Measurements from ENCODE around the gene UNC93B1.

UNC93B1 gene, protein sequence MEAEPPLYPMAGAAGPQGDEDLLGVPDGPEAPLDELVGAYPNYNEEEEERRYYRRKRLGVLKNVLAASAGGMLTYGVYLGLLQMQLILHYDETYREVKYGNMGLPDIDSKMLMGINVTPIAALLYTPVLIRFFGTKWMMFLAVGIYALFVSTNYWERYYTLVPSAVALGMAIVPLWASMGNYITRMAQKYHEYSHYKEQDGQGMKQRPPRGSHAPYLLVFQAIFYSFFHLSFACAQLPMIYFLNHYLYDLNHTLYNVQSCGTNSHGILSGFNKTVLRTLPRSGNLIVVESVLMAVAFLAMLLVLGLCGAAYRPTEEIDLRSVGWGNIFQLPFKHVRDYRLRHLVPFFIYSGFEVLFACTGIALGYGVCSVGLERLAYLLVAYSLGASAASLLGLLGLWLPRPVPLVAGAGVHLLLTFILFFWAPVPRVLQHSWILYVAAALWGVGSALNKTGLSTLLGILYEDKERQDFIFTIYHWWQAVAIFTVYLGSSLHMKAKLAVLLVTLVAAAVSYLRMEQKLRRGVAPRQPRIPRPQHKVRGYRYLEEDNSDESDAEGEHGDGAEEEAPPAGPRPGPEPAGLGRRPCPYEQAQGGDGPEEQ

GRCh38 chr11:68003846-68004550 is at the start of gene UNC93B1:
Gene UNC93B1 (minus strand): TSS chr11:68004097. CDS start chr11:68004043, 54 bp downstream.
- DNase-seq (ENCODE audit: low read depth in 2 of 2) = peak in 1 of 2 experiments; percentile 33

GRCh38 chr11:68053117-68053516 is 49.2 kb upstream of the UNC93B1 start:
- no peak for DNase-seq (ENCODE audit: low read depth in 2 of 2)

DNA sequence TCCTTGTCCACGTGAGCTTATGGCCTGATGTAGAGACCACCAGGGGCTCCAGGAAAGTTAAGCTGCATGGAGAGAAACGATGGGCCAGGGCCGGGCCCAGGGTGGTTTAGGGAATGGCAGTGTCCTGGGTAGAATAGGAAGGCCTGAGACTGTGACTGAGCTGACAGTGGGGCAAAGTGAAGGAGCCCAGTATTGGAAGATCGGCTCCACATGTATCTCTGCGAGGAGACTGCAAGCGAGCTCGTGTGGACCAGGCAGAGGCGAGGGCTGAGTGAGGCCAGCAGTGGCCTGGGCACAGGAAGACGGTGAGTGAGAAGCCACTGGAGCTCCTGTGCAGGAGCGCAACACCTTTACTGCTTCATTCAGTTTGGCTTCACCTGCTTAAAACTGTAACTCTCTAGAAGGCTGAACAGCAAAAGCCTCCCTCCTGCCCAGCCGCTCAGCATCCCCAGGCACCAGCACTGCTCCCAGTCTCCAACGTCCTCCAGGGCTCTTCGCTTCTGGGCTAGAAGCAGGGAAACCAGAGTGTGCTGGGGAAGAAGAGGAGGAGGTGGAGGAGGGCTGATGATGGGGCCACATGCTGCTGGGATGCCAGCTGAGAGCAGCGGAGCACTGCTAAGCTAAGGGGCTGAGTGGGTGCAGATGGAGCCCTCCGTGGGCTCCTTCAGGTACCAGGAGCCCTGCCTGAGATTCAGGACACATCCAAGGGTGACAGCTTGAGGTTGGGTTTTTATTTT is 48.4 kb upstream of the UNC93B1 start:
- DNase-seq (ENCODE audit: low read depth in 2 of 2) = no peak

DNA sequence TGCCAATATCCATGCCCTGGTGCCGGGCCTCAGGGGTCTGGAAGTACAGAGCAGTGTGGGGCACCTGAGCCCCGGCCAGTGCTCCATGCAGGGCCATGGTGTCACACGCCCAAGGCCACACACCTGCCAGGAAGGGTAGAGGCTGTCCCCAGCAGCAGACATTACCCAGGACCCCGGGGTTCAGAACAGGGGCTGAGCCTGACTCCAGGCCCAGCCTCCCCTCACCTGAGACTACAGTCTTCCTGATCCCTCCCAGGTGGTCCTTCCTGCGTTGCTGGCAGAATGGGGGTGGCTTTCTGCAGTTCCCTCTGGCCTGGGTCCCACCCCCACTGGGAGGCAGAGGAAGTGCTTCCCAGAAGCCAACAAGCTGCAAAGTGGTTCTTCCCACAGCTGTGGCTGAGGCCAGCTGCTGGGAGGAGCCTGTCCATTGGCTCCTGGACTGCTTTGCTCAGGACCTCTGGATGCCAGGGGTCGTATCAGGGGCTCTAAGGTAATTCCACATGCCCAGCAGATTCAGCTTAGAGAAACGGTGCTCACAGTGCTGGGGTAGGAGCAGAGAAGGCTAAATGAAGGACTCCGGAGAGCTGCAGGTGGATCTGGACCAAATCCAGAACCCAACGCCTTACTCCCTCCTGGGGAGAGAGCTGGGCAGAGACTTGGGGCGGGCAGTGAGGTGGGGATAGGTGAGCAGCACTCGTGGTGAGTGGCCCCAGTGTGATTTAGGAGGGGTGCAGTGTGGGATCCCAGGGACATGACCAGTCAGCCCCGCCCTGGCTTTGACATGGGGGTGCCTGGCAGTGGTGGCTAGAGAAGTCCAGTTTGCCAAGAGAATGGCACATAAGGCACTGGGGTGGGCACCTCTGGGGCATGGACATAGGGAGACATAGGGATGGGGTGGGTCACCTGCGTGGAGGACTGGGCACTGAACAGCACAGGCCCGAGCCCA is 47.6 kb upstream of the UNC93B1 start:
- no peak for DNase-seq (ENCODE audit: low read depth in 2 of 2)

DNA sequence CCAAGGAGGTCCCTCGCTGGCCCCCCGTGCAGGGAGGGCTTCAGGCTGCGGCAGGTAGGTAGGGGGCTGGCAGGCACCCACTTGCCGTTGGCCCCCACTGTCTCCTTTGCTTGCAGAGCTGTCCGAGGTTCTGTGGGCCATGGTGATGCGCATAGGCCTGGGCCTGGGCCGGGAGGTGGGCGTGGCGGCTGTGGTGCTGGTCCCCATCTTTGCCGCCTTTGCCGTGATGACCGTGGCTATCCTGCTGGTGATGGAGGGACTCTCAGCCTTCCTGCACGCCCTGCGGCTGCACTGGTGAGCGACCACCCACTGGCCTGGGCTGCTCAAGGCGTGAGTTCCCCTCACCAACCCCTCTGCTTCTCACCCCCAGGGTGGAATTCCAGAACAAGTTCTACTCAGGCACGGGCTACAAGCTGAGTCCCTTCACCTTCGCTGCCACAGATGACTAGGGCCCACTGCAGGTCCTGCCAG is 46.5 kb upstream of the UNC93B1 start:
- no peak for DNase-seq (ENCODE audit: low read depth in 2 of 2)

- no peak for DNase-seq (ENCODE audit: low read depth in 2 of 2)
Observed at GRCh38 chr11:68049509-68050370, 45.8 kb upstream of the UNC93B1 start.

DNA sequence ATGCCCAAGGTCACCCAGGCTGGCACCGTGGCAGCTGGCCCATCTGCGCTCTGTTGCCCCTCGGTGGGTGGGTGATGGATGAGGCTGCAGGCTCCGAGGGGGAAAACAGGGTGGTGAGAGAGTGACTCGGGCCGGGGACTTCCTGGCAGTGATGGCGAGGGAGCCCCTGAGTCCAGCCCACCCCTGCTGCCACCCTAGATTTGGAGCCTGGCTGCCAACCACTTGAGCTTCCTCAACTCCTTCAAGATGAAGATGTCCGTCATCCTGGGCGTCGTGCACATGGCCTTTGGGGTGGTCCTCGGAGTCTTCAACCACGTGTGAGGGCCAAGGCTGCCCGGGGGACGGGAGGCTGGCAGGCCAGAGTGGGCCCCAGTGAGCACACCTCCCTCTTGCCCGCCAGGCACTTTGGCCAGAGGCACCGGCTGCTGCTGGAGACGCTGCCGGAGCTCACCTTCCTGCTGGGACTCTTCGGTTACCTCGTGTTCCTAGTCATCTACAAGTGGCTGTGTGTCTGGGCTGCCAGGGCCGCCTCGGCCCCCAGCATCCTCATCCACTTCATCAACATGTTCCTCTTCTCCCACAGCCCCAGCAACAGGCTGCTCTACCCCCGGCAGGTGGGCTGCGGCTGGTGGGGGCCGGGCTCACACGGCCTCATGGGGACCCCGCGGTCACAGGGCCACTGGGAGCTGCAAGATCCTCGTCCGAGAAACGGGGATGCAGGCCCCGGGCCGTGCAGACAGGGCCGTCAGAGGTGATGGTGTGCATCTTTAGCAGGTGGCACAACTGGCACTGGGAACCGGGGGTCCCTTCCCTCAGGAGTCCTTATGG is 45.0 kb upstream of the UNC93B1 start:
- no peak for DNase-seq (ENCODE audit: low read depth in 2 of 2)

DNA sequence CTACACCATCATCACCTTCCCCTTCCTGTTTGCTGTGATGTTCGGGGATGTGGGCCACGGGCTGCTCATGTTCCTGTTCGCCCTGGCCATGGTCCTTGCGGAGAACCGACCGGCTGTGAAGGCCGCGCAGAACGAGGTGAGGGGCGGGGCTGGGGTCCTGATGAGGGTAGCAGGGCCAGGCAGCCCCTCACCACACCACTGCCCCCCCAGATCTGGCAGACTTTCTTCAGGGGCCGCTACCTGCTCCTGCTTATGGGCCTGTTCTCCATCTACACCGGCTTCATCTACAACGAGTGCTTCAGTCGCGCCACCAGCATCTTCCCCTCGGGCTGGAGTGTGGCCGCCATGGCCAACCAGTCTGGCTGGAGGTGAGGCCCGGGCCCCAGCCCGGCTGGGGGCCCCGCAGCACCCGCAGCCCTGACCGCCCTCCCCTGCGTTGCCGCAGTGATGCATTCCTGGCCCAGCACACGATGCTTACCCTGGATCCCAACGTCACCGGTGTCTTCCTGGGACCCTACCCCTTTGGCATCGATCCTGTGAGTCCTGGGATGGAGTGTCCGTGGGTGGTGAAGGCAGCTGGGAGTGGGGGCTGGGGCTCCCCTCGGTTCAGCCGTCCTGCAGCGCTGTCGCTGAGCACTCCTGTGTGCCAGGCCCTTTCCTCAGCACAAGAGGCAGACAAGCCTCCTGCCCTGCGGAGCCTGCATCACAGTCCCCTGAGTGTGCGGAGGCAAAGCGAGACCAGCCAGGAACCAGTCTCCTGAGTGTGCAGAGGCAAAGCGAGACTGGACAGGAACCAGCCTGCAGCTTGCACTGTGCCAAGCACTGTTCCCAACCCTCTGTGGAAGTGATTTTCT is 43.8 kb upstream of the UNC93B1 start:
- DNase-seq (ENCODE audit: low read depth in 2 of 2) = no peak

DNA sequence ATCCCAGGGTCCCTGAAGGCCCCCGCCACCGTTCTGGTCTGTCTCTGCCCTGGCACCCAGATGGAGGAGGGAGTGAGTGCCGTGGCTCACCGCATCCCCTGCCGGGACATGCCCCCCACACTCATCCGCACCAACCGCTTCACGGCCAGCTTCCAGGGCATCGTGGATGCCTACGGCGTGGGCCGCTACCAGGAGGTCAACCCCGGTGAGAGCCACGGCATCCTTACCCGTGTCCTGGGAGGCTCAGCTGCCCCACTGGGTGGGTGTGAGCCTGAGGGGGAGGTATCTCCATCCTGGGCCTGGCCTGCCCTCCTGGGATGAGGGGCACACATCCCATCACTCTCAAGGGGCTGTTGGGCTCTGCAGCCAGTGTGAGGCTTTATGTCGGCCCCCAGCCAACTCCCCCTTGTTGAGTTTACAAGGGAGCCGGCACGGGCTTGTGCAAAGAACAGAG is 41.0 kb upstream of the UNC93B1 start:
- no peak for DNase-seq (ENCODE audit: low read depth in 2 of 2)

DNA sequence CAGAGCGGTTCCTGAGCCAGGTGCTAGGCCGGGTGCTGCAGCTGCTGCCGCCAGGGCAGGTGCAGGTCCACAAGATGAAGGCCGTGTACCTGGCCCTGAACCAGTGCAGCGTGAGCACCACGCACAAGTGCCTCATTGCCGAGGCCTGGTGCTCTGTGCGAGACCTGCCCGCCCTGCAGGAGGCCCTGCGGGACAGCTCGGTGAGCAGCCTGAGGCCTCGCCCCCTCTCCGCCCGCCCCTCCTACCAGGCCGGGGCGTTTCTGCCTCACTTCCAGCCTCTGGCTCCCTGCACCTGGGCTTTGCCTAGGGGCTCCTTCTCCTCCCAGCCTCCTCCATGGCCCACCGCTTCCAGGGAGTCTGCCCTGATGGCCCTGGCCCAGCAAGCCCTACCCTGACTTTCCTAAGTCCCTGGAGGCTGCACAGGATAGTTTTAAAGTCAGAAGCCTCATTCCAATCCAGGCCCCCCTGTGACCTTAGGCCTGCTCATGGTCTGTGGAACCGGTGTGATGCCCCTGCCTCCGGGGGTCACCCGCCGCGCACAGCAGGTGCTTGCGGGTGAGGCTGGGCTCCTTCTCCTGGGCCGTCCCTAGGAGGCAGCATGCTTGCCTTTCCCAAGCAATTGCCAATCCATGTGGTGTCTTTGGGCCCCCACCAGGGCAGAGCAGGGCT is 40.4 kb upstream of the UNC93B1 start:
- DNase-seq (ENCODE audit: low read depth in 2 of 2) = no peak

GRCh38 chr11:68043349-68044144 is 39.6 kb upstream of the UNC93B1 start:
- DNase-seq (ENCODE audit: low read depth in 2 of 2) = peak in 1 of 2 experiments; percentile 10

DNA sequence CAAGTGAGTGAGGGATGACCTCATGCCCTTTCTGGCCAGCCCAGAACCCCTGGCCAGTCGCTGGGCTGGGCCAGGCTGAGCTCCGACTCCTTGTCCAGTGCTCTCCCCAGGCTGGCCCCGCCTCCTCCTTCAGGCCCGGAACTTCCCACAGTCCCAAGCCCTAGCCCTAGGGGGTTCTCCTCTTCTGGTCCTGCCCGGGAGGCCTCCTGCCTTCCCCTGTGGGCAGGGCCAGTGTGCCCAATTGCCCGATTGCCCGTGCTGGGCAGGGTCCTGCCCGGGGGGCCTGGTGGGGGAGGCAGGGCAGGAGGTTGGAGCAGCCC is 39.1 kb upstream of the UNC93B1 start:
- no peak for DNase-seq (ENCODE audit: low read depth in 2 of 2)

DNA sequence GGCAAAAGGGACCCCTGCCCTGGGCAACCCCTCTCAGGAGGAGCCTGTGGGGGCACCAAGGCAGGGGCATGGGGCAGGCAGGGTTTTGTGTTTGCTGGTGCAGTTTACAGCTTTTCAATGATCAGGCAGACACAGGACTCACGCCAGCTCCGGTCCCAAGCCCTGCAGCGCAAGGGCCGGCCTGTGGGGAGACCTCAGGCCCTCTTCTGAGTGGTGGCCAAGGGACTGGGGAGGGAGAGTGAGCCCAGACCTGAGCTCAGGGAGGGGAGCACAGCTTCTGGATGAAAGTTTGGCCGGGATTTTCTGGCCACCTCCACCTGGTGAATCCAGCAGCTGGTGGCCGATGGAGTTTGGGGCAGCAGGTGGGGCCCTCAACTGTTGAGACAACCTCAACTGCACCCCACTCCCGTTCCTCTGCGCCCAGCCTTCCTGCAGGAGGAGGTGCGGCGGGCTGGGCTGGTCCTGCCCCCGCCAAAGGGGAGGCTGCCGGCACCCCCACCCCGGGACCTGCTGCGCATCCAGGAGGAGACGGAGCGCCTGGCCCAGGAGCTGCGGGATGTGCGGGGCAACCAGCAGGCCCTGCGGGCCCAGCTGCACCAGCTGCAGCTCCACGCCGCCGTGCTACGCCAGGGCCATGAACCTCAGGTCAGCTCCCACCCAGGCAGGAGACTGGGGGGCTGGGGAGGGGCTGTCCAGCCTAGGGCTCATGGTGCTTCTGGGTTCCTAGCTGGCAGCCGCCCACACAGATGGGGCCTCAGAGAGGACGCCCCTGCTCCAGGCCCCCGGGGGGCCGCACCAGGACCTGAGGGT is 38.5 kb upstream of the UNC93B1 start:
- no peak for DNase-seq (ENCODE audit: low read depth in 2 of 2)

DNA sequence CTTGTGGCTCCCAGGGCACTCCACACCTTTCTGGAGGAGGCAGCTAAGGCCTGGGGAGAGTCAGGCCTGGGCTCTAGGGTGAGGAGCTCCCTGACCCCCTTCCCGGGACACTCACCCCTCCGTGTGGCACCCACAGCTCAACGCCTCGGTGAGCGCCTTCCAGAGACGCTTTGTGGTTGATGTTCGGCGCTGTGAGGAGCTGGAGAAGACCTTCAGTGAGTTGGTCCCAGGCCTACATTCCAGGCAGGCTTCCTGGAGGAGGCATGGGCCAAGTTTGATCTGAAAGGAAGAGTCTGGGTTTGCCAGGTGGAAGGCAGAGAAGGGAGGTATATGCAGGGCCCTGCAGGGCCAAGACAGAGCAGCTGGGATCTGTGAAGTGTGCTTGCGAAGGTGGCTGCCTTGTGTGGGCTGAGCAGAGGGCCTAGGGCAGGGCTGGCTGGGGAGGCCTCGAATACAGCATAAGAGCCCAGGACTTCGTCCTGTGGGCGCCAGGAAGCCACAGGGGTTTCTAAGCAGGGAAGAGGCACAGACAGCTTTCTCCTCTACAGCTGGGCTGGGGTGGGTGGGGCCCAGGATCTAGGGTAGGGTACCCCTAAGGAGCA is 37.8 kb upstream of the UNC93B1 start:
- no peak for DNase-seq (ENCODE audit: low read depth in 2 of 2)

DNA sequence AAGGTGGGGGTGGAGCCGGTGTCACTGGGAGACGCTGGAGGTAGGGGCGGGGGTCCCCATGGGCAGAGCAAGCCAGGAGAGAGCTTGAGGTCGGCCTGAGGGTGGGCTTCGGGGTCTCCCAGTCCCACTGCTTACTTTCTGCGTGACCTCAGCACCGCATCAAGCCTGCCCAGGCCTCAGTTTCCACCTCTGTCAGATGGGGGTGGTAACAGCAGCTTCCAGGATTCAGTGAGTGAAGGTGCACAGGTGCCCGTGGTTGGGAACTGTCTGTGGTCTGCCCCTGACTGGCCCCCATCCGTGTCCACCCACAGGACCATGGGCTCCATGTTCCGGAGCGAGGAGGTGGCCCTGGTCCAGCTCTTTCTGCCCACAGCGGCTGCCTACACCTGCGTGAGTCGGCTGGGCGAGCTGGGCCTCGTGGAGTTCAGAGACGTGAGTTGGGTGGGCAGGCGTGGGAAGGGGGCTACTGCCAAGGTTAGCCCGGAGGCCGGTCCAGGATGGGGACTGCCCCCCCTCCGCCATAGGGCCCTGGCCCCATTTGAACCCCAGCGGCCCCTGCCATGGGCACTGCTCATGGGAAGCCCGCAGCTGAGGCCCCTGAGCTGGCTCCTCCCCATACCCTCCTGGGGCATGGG is 37.2 kb upstream of the UNC93B1 start:
- no peak for DNase-seq (ENCODE audit: low read depth in 2 of 2)

All from fibroblast of skin of left biceps (primary cell).